Neural cell (in vitro differentiated cells): ENCODE data around the gene FCAMR. TPM values are rescaled to one million over a fixed set of nuclear protein-coding genes. Genes with fewer than 3 reads are reported as not detected.

Source experiments
- H2AFZ ChIP-seq: fragments of 200-600, 300-800 bp; sonication (generic), shearing (Covaris generic); 2 replicates; pipeline ENCODE4 v1.6.0; 2014; ENCODE audit warnings: low read depth, mild to moderate bottlenecking, antibody characterized with exemption, low read length, moderate library complexity
- H3F3A ChIP-seq: fragments of 200-600 bp; shearing (Covaris generic); 2 replicates; pipeline ENCODE4 v1.6.1; 2016; ENCODE audit warnings: mild to moderate bottlenecking, moderate library complexity, mixed read lengths, antibody characterized with exemption, low read length; ENCODE audit not compliant: insufficient read depth, poor library complexity, severe bottlenecking
- H3K27ac ChIP-seq: fragments of 200-600, 300-800 bp; sonication (generic), shearing (Covaris generic); 2 replicates; pipeline ENCODE4 v1.5.1; 2014; ENCODE audit warnings: mild to moderate bottlenecking, low read length, moderate library complexity
- H3K27me3 ChIP-seq: fragments of 300-800, 200-600 bp; sonication (generic), shearing (Covaris generic); 2 replicates; pipeline ENCODE4 v1.6.0; 2014; ENCODE audit warnings: mild to moderate bottlenecking, low read depth, low read length, moderate library complexity; ENCODE audit not compliant: insufficient read depth
- H3K36me3 ChIP-seq: fragments of 300-800, 200-600 bp; sonication (generic), shearing (Covaris generic); 2 replicates; pipeline ENCODE4 v1.5.1; 2014; ENCODE audit warnings: mild to moderate bottlenecking, antibody characterized with exemption, low read length, moderate library complexity; ENCODE audit not compliant: insufficient read depth
- H3K4me2 ChIP-seq: fragments of 300-800, 200-600 bp; sonication (generic), shearing (Covaris generic); 2 replicates; pipeline ENCODE4 v1.6.0; 2014; ENCODE audit warnings: mild to moderate bottlenecking, low read length
- H3K4me3 ChIP-seq: fragments of 300-800, 200-600 bp; sonication (generic), shearing (Covaris generic); 2 replicates; pipeline ENCODE4 v1.5.1; 2014; ENCODE audit warnings: mild to moderate bottlenecking, low read length, moderate library complexity
- H3K79me2 ChIP-seq: fragments of 200-600 bp; shearing (Covaris generic); replicated peaks from 2 replicates; pipeline ENCODE4 v1.6.0; 2014; ENCODE audit warnings: mild to moderate bottlenecking, low read length, moderate library complexity; ENCODE audit not compliant: insufficient read depth
- H3K9ac ChIP-seq: fragments of 300-800, 200-600 bp; sonication (generic), shearing (Covaris generic); 2 replicates; pipeline ENCODE4 v1.6.1; 2016; ENCODE audit warnings: mild to moderate bottlenecking, low read length, mixed read lengths
- H3K9me2 ChIP-seq: fragments of 200-600 bp; shearing (Covaris generic); 2 replicates; pipeline ENCODE4 v1.6.1; 2016; ENCODE audit warnings: mild to moderate bottlenecking, low read length, mixed read lengths; ENCODE audit not compliant: insufficient read depth
- H3K9me3 ChIP-seq: fragments of 200-600, 300-800 bp; sonication (generic), shearing (Covaris generic); 2 replicates; pipeline ENCODE4 v1.6.1; 2016; ENCODE audit warnings: mild to moderate bottlenecking, mixed run types, low read length, moderate library complexity, mixed read lengths
- H4K20me1 ChIP-seq: fragments of 200-600 bp; shearing (Covaris generic); 2 replicates; pipeline ENCODE4 v1.6.1; 2016; ENCODE audit warnings: mild to moderate bottlenecking, mixed run types; ENCODE audit not compliant: insufficient read depth
- EP300 ChIP-seq: fragments of 450-650 bp; conservative IDR thresholded peaks from 2 replicates; pipeline ENCODE4 v1.6.1; 2014; ENCODE audit warnings: antibody characterized with exemption, mild to moderate bottlenecking, moderate library complexity; ENCODE audit not compliant: poor library complexity, severe bottlenecking
- EZH2 ChIP-seq: fragments of 200-600, 300-800 bp; shearing (Covaris generic), sonication (generic); IDR thresholded peaks from 2 replicates; pipeline ENCODE4 v1.6.1; 2014; ENCODE audit warnings: antibody characterized with exemption, low read length, borderline replicate concordance, mild to moderate bottlenecking; ENCODE audit not compliant: insufficient read depth, poor library complexity, severe bottlenecking
- MXI1 ChIP-seq: fragments of 450-650 bp; conservative IDR thresholded peaks from 2 replicates; pipeline ENCODE4 v1.6.1; 2014; ENCODE audit warnings: antibody characterized with exemption, mild to moderate bottlenecking; ENCODE audit not compliant: poor library complexity, severe bottlenecking
- POLR2AphosphoS5 ChIP-seq: IDR thresholded peaks from 2 replicates; pipeline ENCODE4 v1.6.1; 2012
- RAD21 ChIP-seq: fragments of 450-650 bp; conservative IDR thresholded peaks from 2 replicates; pipeline ENCODE4 v1.6.1; 2014; ENCODE audit warnings: antibody characterized with exemption, mild to moderate bottlenecking, moderate library complexity
- REST ChIP-seq: IDR thresholded peaks from 2 replicates; pipeline ENCODE4 v1.6.1; 2012; ENCODE audit warnings: borderline replicate concordance
- SMC3 ChIP-seq: fragments of 450-650 bp; conservative IDR thresholded peaks from 2 replicates; pipeline ENCODE4 v1.6.1; 2014; ENCODE audit warnings: antibody characterized with exemption, mild to moderate bottlenecking, moderate library complexity; ENCODE audit not compliant: poor library complexity
- TAF1 ChIP-seq: IDR thresholded peaks from 2 replicates; pipeline ENCODE4 v1.6.1; 2012; ENCODE audit warnings: low read depth
- polyA plus RNA-seq: library from polyadenylated mRNA; depleted of rRNA; stranded (reverse); fragments of >200 nt; gene quantifications from 2 replicates; pipeline ENCODE4 v1.2.3, GENCODE V29; 2014
- TF ChIP-seq, protein P1 (sequence below): fragments of 450-650 bp; IDR thresholded peaks from 2 replicates; pipeline ENCODE4 v1.5.1; 2014; ENCODE audit warnings: antibody characterized with exemption, mild to moderate bottlenecking, moderate library complexity; ENCODE audit not compliant: poor library complexity, severe bottlenecking

Gene FCAMR
- polyA plus RNA-seq, 1 donor from 2014 or later: not detected

DNA sequence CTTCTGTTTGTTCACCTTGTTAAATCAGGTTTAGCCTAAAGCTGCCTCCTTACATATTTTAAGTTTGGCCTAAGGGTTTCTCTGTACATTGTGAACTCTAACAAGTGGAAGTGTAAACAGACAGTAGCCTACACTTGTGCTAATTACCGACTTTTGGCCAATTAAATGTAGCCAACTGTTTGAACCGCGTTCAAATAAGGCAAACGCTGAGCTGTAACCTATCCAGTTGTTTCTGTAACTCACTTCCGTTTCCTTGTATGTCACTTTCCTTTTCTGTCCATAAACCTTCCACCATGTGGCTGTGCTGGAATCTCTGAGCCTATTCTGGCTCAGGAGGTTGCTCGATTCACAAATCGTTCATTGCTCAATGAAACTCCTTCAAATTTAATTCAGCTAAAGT is 8.0 kb upstream of the FCAMR start:
- H3K9me3 ChIP-seq: no peaks in the 10 kb centered on the region
- H3K9ac ChIP-seq: no peak overlapping the region
- H3K79me2 ChIP-seq: no peaks in the 10 kb centered on the region
- no peak overlapping the region for H3K4me3 ChIP-seq
- no peaks in the 10 kb centered on the region for H3K27me3 ChIP-seq
- TF ChIP-seq MXI1: no peak
- TF ChIP-seq SMC3: no peak
- TF ChIP-seq, protein P1, sequence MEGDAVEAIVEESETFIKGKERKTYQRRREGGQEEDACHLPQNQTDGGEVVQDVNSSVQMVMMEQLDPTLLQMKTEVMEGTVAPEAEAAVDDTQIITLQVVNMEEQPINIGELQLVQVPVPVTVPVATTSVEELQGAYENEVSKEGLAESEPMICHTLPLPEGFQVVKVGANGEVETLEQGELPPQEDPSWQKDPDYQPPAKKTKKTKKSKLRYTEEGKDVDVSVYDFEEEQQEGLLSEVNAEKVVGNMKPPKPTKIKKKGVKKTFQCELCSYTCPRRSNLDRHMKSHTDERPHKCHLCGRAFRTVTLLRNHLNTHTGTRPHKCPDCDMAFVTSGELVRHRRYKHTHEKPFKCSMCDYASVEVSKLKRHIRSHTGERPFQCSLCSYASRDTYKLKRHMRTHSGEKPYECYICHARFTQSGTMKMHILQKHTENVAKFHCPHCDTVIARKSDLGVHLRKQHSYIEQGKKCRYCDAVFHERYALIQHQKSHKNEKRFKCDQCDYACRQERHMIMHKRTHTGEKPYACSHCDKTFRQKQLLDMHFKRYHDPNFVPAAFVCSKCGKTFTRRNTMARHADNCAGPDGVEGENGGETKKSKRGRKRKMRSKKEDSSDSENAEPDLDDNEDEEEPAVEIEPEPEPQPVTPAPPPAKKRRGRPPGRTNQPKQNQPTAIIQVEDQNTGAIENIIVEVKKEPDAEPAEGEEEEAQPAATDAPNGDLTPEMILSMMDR: no peak
- TF ChIP-seq TAF1: no peak
- TF ChIP-seq EP300: no peak
- no peak for TF ChIP-seq POLR2AphosphoS5
- no peak for TF ChIP-seq EZH2
- TF ChIP-seq REST: no peak
- no peak for TF ChIP-seq RAD21
- H3K9me2 ChIP-seq: no peaks in the 10 kb centered on the region
- no peak overlapping the region for H2AFZ ChIP-seq
- no peak overlapping the region for H3K27ac ChIP-seq
- no peaks in the 10 kb centered on the region for H4K20me1 ChIP-seq
- H3K4me2 ChIP-seq: no peak overlapping the region
- H3K36me3 ChIP-seq: no peaks in the 10 kb centered on the region
- no peaks in the 10 kb centered on the region for H3F3A ChIP-seq

GRCh38 chr1:206975306-206975705 is 5.0 kb upstream of the FCAMR start:
- TF ChIP-seq TAF1 (no peak), RAD21 (no peak), POLR2AphosphoS5 (no peak), MXI1 (no peak), SMC3 (no peak), REST (no peak)
- TF ChIP-seq, protein P1: no peak
- Histone ChIP-seq H3K9ac (no peak overlapping the region), H3K27ac (no peak overlapping the region)

More at GRCh38 chr1:206975306-206975705, 5.0 kb upstream of the FCAMR start:
- Histone ChIP-seq H3K36me3 (no peaks in the 10 kb centered on the region), H2AFZ (no peak overlapping the region), H3K9me3 (no peaks in the 10 kb centered on the region), H3K79me2 (no peaks in the 10 kb centered on the region), H4K20me1 (no peaks in the 10 kb centered on the region), H3K9me2 (no peaks in the 10 kb centered on the region), H3K4me2 (no peak overlapping the region), H3F3A (no peaks in the 10 kb centered on the region), H3K27me3 (no peaks in the 10 kb centered on the region), H3K4me3 (no peak overlapping the region)
